Measurements from ENCODE around the gene PCDHGB7.
A peak's percentile ranks its signal among the peaks of the same experiment; 100 is the strongest.
"Not testable (repeated sequence)": the region's sequence is repeated elsewhere in the genome, so short reads cannot be mapped to it uniquely, and the experiment has no call there.

The PCDHGB7 gene
- long read RNA-seq = 0 reads

GRCh38 chr5:141417494-141418172 is at the start of gene PCDHGB7:
TSS of gene PCDHGB7 (plus strand) at chr5:141417677. CDS start at chr5:141417860, 183 bp downstream.
- DNase-seq (ENCODE audit: low read depth in 1 of 2, low spot score in 1 of 2) = peak in 1 of 2 experiments; percentile 79
- Histone ChIP-seq H3K4me3 (replicated peaks; ENCODE audit: insufficient read depth, low read length) (peak within 1 kb of the TSS; percentile 51), H3K27me3 (ENCODE audit: insufficient read depth, poor library complexity, severe bottlenecking) (peaks cover 12% of the 10 kb centered on the region)
- peak; percentile 75 for TF ChIP-seq CTCF (IDR thresholded peaks at IDR 0.05; ENCODE audit: insufficient read depth, low read length)
- not testable (repeated sequence) for H3K27ac ChIP-seq (replicated peaks)

- peak; percentile 55 to 81 for DNase-seq (ENCODE audit: low read depth in 1 of 2, low spot score in 1 of 2)
- TF ChIP-seq REST (IDR thresholded peaks at IDR 0.05; ENCODE audit: insufficient replicate concordance, low read depth) = peak; percentile 27
- no peak for TF ChIP-seq GABPA (IDR thresholded peaks at IDR 0.05; ENCODE audit: low read depth)
- peak; percentile 70 for TF ChIP-seq CTCF (IDR thresholded peaks at IDR 0.05; ENCODE audit: insufficient read depth, low read length)
- no peak for TF ChIP-seq SPI1 (IDR thresholded peaks at IDR 0.05; ENCODE audit: borderline replicate concordance, low read depth)
- no peak within 1 kb of the TSS for H3K27ac ChIP-seq (replicated peaks)
- peak within 1 kb of the TSS; percentile 56 for H3K4me3 ChIP-seq (replicated peaks; ENCODE audit: insufficient read depth, low read length)
- no peaks in the 10 kb centered on the region for H3K27me3 ChIP-seq (ENCODE audit: insufficient read depth, poor library complexity, severe bottlenecking)
Observed at GRCh38 chr5:141369994-141370848, 47.3 kb upstream of the PCDHGB7 start, which contains the start of gene PCDHGB3. TSS of gene PCDHGB3 (plus strand) at chr5:141370242. CDS start at chr5:141370395, 153 bp downstream.

GRCh38 chr5:141371572-141372475 is 45.7 kb upstream of the PCDHGB7 start:
- Histone ChIP-seq H3K27ac (replicated peaks) (no peak overlapping the region), H3K4me3 (replicated peaks; ENCODE audit: insufficient read depth, low read length) (no peak overlapping the region), H3K27me3 (ENCODE audit: insufficient read depth, poor library complexity, severe bottlenecking) (no peaks in the 10 kb centered on the region)
- TF ChIP-seq GABPA (IDR thresholded peaks at IDR 0.05; ENCODE audit: low read depth) (no peak), CTCF (IDR thresholded peaks at IDR 0.05; ENCODE audit: insufficient read depth, low read length) (no peak), SPI1 (IDR thresholded peaks at IDR 0.05; ENCODE audit: borderline replicate concordance, low read depth) (no peak), REST (IDR thresholded peaks at IDR 0.05; ENCODE audit: insufficient replicate concordance, low read depth) (no peak), POLR2AphosphoS5 (IDR thresholded peaks at IDR 0.05; ENCODE audit: low read depth) (no peak)
- no peak for DNase-seq (ENCODE audit: low read depth in 1 of 2, low spot score in 1 of 2)
